Stimulated activated CD8-positive, alpha-beta memory T cell treated with anti-CD3 and anti-CD28 coated beads, Interleukin-4, amount 100 ng/mL, for 4 hours (primary cell): ENCODE measurements around the gene DIRAS1.

Experiments
- DNase-seq, 2 donors: peaks; one replicate each; pipeline ENCODE4 v3.0.0-alpha.2; 2020; ENCODE audit warnings: low read depth in 2 of 2, low spot score in 1 of 2

The DIRAS1 gene

DNA sequence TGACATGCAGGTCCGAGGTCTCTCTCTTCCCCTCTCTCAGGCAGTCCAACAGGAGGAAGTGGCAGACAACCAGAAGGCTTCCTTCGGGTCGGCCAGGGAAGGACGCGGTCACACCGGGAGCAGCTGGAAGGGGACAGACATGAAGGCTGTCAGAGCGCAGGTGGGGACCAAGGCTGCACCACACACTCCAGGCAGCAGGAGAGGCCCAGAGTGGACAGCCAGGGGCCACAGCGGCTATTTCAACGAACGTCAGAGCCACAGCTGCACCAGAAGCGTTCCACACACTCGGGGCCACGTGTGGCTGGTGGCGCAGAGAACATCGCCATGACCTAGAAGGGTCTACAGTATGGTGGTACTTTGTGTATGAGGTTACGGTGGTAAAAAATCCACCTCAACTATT, 34.6 kb upstream of the DIRAS1 start:
- DNase-seq, result no peak

DNA sequence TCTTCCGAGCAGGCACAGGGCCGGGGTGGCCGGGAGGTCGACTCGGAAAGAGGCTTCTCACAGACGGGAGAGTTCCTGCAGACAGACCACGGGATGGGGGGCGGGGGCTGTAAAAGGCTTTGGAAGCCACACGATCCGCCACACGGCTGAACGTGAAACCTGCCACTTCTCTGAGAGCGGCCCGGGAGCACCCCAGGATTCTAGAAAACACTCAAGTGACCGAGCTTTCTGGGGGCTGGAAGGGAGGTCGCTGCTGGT, 34.2 kb upstream of the DIRAS1 start:
- no peak for DNase-seq

DNA sequence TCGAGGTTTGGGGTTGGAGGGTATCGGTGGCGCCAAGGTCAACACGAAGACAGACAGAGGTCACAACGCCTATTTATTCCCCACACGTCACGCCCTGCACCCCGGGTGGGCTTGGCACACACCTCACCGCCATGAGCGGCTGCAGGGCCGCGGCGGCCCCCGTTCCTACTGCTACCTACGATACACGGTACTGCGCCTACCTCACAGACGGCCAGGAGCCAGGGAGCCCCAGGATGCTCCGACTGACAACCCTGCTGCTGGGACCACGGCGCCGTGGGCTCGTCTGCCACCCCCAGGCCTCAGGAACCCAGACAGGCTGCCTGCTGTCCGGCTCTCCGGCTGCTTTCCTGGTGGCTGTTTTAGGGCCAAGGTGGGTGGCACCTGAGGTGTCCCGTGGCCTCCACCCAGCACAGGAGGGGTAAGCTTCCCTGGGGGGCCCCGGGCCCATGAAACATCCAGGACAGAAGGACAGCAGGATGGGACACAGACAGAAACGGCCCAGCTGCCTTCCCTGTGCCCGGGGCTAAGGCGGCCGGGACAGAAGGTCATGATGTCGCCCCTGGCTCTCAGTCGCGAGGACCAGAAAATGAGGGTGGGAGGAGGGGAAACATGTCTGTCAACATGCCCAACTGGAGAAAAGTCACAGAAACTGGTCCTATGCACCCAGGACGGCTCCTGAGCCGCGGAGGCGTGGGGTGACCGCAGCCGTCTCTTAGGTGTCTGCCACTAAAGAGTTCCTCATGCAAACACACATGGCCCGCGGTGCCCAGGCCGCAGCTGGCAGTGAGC, 33.7 kb upstream of the DIRAS1 start:
- DNase-seq, result no peak

DNA sequence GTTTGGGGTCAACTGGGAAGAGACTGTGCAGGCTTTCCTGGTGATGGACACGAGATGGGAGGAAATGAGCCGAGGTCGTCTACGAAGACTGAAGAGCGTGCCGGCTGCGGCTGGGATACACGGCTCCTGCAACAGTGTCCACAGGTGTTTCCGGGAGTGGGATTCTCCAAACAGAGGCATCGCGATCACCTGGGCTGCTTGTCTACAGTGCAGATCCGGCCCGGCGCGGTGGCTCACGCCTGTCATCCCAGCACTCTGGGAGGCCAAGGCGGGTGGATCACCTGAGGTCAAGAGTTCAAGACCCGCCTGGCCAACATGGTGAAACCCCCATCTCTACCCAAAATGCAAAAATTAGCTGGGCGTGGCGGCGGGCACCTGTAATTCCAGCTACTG, 30.3 kb upstream of the DIRAS1 start:
- no peak for DNase-seq

DNA sequence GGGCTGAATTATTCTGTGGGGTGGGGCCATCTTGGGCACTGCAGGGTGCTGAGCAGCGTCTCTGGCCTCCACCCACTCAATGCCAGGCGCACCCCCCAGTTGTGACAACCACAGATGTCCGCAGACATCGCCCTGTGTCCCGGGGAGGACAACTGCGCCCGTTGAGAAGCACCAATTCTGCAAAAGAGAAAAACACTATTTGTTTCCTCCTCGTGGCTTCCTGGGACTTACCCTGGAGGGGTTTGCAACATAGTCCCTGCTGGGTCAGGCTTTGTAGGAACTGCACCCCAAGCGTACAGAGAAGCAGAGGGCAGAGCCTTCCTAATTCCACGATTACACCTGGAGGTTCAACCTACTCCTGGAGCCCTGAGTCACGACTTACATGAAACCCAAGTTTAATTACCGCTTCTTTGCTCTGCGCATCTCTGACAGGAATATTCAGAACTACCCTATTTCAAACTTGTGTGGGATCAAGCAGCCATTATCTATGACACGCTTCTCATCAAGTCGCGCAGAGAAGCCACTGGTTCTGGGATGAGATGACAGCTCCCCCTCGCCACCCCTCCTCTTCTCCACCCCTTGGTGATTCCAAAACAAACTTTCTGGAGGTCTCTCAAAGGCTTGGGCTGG, 29.8 kb upstream of the DIRAS1 start:
- no peak for DNase-seq

DNA sequence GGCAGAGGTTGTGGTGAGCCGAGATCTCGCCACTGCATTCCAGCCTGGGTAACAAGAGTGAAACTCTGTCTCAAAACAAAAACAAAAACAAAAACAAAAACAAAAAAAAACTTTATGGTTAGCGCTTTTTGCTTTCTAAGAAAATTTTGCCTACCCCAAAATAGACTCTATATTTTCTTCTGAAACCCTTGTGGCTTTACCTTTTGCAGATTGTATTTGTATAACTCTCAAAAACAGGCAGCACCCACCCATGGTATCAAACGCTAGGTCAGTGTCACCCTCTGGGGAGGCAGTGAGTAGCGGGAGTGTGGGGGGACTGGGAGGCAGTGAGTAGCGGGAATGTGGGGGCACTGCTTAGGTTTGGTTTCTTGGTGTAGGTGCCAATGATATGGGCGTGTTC, 26.2 kb upstream of the DIRAS1 start:
- no peak for DNase-seq

DNA sequence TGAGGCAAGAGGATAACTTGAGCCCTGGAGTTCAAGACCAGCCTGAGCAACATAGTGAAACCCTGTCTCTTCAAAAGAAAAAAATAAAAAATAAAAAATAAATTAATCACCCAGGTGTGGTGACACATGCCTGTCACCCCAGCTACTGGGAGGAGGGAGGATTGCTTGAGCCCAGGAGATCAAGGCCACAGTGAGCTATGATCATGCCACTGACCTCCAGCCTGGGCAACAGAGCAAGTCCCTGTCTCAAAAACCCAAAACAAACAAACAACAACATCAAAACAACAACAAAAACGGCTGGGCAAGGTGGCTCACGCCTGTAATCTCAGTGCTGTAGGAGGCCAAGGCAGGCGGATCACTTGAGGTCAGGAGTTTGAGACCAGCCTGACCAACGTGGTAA, 22.9 kb upstream of the DIRAS1 start:
- no peak for DNase-seq

DNA sequence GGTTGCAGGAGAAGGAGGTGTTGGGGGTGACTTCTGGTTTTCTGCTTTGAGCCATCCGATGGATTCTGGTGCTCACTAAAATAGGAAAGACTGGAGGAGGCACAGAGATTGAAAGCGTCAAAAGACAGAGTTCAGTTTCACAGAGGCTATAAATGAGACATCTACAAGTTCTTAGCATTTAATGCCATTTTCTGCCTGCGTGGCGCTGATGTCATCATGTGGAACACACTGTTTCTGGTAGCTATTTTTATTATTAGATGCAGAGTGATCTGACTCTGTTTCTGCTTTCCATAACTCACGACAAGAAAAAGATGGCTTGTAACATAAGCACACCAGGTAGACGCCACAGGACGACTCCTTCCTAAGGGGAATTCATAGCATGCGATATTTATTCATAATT, 21.9 kb upstream of the DIRAS1 start:
- no peak for DNase-seq

DNA sequence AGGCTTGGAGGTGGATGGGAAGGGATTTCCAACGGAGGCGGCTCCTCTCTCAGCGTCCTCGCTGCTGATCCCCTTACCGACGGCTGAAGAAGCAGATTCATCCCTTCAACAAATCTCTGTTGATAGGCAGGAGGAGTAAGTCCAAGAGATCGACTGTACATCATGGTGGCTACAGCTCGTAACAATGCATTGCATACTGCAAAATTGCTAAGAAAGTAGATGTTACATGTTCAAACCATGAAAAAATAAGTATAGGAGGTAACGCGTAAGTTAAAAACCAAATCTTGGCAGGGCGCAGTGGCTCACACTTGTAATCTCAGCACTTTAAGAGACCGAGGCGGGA, 19.1 kb upstream of the DIRAS1 start:
- no peak for DNase-seq

DNA sequence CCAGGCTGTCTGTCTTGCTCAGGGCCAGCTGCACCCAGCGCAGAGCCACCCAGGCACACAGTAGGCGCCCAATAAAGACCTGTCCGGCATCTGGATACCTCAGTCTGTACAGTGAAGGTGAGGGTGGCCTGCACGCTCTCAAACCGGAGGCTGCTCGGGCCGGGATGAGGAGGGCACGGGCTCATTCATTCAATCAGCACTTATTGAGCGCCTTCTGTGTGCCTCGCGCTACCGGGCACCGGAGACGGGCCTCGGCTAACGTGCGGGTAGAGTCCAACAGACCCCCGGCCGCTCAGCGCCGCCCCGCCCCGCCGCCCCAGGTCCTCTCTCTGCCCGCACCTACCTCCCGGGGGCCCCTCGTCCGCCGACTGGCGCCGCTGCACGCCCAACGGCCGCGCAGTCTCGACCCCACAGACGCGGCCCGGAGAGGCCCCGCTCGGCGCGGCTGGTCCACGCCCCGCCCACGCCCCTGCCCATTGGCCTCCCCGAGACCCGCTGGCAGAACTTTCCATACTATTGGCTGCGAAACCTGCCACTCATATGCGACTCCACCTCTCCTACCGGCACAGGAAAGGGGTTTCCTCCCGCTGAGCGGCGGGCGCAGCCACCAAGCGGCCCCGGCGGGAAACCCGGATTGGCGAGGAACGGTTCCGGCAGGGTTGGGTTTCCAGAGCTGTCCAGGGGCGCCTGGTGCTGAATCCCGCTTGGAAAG, 18.6 kb upstream of the DIRAS1 start, which contains the start of gene SLC39A3:
SLC39A3 (minus strand) TSS at position 416 of the 712 bp plus-strand sequence. CDS start 2,760 bp downstream, outside the sequence.
- peak; percentile 98 for DNase-seq

DNA sequence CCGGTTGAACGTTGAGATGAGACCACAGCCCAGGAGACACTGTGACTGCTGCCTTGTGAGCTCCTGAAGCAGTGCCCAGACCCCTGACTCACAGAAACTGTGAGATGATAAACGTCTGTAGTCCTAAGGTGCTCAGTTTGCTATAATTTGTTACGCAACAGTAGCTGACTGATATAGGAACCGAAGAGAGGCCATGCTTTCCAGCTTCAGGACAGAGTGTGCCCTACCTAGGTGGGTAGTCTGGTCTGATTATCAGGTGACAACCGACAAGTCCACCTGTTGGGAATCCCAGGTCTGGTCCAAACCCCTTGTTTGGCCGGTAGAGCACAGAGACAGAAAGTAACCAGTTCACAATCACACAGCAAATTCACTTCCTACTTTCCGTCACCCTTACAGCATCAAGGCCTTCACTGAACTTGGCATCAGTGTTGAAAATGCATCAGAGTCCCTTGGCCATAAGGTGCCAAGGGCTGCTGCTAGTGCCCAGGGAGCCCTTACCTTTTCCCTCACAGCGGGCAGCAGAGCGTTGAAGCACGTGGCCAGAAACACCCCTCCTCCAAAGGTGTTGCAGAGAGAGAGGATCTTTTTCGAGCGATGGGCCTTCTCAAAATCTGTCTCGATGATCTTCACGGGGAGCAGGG, 15.5 kb upstream of the DIRAS1 start:
- no peak for DNase-seq

DNA sequence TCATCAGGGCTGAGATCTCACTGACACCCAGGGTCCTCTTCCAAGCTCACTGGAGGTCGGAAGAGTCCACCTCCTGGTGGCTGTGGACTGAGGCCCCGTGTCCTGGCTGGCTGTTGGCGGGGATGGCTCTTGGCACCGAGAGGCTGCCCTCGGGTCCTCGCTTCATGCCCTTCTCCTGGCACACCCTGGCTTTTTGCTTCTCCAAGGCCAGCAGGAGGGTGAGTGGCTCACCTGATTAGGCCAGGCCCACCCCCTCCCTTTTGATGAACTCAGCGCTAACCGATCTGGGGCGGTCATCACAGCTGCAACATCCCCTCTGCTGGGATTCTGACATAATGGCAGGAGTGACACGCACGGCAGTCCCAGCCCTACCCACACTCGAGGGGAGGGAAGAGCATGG, 14.2 kb upstream of the DIRAS1 start:
- no peak for DNase-seq

DNA sequence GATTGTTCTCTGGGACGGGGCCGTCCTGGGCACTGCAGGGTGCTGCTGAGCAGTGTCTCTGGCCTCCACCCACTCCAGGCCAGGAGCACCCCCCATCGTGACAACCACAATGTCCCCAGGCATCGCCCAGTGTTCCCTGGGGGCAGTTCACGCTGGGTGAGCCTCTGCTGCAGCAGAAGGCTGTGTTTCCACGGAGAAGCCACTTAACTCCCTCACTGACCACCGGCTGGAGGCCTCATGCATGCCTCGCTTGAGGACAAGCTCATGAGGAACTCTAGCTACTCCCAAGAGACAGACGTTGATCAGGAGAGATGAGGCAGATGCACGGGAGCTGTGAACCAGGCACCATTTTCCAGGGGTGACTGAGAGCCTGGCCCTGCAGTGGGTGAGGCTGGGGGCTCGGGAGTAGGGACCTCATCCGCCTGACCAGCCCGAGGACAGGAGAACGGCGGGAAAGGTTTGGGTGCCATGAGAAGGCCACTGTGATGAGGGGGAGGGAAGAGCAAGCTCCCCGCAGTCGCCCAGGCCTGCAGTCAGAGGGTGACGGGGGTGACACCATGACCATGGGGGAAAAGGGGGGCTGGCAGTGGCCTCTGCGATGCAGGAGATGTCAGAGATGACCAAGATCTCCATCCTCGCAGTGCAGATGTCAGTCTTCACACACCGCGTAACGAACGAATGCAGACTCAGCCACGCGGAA, 13.6 kb upstream of the DIRAS1 start:
- no peak for DNase-seq

DNA sequence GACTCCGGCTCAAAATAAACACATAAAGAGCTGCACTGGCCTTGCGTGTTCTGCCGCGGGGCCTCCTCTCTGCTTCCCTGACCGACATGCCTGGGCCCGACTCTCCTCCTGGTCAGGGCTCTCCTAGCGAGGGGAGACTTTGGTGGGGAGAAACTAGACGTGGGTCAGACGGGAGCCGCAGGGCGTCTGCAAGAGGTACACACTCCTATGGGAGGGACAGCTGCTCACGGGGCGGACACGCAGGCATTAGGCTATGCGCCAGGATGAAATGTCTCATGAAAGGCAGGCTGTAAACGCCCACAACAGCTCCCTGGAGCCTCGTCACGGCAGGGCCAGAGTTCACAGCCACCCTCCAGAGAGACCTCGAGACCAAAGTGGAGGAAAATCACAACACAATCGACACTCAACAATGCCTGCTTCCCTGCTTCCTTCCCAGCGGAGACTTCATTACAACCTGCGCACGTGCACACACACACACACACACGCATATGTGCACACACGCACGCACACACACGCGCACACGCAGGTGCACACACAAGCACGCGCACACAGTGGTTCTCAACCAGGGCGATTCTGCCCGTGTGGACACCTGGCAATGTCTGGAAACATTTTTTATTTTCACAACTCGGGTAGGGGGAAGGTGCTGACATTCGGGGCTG, 12.9 kb upstream of the DIRAS1 start:
- no peak for DNase-seq

DNA sequence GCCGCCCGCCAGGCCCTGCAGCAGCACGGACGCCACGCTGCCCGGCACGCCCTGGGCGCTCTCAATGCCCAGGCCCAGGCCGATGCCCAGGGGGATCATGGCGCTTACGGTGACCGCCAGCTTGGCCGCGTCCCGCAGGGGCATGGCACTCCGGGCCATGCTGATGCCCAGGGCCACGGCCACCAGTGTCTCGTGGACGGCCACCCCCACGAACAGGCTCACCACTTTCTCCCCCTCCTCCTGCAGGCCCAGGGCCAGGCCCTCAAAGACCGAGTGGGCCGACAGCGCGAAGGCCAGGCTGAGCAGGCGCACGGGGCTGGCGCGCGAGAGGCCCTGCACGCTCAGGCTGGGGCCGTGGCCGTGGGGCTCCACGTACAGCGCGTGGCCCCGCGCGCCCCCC, 11.7 kb upstream of the DIRAS1 start:
- DNase-seq, result no peak

DNA sequence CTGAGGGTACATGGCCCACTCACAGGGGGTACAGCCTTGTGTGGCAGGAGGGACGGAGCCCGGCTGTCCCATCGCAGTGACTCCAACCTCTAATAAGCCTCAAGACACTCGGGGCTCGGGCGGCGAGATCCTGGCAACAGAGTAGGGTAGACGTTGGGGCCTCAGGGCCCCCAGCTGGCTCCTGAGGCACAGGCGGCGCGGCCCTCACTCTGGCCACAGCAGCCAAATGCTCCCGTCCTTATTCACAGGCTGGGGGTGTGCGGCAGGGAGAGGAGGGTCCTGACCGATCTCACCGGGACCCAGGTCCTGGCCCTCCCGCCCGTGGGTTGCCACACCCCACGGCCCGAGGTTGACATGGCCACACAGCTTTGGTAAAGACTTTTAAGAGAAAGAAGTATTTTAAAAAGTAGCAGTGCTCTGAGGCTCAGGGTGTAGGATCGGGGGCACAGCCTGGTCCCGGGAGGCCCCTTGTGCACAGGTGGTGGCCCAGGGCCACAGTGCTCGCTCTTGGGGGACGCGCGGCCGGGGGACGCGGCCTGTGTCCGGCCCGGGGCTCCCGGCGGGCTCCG, 11.1 kb upstream of the DIRAS1 start:
- DNase-seq, result no peak

DNA sequence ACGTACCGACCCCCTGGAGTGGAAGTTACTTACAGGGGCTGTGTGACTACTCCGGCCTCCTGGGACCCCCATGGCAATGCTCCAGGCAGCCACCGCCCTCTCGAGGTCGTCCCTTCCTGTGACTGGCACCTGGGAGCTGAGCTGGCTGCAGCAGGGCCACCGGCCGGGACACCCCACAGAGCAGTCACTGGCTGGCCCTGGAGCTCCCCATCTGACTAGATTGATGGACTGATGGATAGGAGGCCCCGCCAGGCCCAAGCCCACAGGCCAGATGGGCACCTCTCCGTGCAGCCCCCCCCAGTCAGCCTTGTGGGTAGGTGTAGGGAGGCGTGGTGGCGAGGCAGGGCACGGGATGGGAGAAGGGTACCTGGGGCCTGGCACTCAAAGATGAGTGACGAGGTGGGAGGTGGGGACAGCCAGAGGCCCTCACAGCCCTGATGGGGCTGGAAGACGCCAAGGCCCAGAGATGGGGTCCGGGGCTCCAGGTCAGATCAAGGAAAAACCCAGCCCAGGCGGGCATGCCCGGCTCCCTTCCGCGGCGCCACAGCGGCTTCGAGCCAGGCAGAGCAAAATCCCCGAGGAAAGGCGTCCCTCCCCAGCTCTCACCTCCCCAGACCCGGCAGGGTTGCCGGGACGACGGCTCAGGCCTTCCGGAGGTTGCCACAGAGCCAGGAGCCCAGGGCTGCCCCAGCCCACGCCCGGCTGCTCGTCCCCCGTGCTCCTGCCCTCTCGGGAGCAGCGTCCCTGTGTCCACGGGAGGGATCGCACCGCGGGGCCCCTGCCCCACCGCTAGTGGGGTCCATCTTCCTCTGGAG, 10.2 kb upstream of the DIRAS1 start:
- DNase-seq, result no peak

DNA sequence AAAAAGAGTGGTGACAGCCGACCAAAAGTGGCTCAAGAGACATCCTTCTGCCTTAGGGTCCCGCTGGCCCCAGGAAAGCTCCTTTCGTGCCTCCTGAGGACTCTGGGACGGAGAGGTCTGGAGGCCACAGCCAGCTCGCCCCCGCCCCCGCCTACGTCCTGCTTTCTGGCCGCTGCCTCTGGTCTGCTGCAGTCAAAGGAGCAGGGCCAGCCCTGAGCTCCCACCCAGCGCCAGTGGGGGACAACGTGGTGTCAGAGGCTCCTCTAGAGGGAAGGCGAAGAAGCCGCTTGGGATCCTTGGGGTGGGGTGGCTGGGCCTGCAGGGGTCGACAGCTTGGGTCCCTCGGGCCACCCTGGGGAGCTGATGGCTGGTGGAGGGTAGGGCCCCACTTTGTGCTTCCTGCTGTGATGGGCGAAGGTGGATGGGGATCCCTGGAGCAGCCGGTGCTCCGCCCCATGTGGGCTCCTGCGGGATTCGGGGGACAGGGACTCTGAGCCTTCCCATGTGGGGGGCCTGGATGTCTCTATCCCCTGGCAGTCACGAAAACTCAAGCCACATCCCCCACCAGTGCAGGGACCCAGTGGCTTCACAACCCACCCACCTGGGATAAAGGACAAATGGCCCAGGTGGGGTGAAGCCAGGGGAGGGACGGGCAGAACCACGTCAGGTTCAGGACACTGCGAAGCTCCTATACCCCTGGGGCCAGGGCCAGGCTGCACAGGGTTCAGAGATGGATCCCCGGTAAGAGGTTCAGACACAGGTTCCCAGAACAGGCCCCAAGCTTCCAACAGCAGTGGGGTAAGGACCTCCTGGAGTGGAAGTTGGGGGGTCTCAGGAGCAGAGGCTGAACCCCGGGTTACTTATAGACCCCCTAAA, 9.0 kb upstream of the DIRAS1 start:
- no peak for DNase-seq
